Fibroblast of skin of left quadriceps (primary cell): ENCODE data around the gene TMEM222.
"Not testable (repeated sequence)": the region's sequence is repeated elsewhere in the genome, so short reads cannot be mapped to it uniquely, and the experiment has no call there.

Experiments
- DNase-seq, 2 experiments: peaks; one replicate each; pipeline ENCODE4 v3.0.0-alpha.2; 2013; ENCODE audit warnings: low read depth in 2 of 2

TMEM222 gene, protein sequence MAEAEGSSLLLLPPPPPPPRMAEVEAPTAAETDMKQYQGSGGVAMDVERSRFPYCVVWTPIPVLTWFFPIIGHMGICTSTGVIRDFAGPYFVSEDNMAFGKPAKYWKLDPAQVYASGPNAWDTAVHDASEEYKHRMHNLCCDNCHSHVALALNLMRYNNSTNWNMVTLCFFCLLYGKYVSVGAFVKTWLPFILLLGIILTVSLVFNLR

DNA sequence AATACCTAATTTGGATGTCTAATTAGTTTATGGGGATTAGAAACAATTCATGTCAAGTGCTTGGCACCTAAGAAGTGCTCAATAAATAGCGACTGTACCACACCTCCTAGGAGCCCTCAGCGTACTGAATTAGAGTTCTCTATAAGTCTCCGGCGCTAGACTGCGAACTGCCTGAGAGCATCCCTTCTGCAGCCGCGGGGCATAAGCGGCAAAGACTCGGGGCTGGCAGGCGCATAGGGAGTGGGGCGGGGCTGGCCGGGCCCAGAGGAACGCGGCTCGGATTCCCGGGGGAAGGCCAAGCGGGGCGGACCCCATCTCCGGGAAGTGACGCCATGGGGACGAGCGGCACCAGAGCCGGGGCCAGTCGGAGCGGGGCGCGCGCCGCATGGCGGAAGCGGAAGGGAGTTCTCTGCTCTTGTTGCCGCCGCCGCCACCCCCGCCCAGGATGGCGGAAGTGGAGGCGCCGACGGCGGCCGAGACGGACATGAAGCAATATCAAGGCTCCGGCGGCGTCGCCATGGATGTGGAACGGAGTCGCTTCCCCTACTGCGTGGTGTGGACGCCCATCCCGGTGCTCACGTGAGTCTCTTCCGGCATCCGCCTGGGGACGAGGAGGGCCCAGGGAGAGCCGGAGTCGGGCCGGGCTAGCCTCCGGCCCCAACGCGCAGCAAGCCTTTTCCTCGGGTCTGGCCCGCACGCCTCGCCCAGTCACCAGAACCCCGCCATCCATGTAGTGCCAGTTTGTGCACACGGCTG lies at the start of gene TMEM222:
Gene TMEM222 (plus strand): TSS at position 351 of the 756 bp plus-strand sequence. CDS start 35 bp downstream, at position 386.
- peak; percentile 93 to 94 for DNase-seq

DNA sequence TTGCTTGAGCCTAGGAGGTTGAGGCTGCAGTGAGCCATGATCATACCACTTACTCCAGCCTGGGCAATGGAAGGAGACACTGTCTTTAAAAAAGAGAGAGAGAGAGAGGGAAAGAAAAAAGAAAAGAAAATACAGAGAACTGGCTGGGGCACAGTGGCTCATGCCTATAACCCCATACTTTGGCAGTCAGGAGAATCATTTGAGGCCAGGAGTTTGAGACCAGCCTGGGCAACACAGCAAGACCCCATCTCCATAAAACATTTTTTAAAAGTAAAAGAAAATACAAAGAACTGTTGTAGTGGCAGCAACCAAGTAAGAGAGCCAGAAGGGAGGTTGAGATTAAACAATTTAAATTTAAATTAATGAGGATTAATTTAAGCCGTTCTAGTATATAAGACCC lies 47.8 kb upstream of the TMEM222 start:
- no peak for DNase-seq

DNA sequence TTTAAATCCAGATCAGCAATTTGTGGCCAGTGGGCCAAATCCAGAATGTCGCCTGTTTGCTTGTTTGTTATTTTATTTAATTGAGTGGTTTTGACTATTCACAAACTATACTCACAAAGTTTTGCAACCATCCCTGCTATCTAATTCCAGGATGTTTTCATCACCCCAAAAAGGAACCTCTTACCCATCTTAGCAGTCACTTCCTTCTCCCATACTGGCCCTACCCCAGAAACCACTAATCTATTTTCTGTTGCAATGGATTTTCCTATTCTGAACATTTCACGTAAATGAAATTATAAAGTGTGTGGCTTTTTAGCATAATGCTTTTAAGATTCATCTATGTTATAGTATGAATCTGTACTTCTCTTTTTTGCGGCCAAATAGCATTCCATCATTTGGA lies 46.3 kb upstream of the TMEM222 start:
- no peak for DNase-seq

DNA sequence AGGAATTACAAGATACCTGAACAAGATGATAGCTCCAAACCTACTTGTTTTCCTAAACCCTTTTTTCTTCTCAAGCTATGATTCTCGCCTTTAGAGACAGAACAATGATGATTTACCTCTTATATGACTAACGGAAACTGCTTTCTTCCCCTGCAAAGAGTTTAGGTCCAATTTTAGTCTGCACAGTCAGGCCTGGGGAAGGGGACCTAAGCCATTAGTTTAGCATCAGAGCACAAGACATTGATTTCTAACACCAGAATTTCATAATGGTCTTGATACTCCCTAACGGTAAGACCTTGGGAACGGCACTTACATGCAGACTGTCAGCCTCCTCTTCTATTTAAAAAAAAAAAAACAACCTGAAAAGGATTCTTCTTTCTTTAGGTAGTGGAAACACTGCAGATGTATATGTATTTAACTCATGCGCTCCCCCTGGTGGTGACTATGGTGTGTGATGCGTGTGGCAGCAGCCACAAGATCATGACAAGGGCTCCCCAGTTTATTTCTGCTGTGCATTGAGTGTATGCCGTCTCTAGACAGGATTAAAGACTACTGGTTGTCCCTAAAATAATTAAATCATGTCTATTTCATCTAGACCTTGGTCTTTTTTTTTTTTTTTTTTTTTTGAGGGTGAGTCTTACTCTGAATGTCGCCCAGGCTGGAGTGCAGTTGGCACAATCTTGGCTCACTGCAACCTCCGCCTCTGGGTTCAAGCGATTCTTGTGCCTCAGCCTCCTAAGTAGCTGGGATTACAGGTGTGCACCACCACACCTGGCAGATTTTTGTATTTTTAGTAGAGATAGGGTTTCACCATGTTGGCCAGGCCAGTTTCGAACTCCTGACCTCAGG lies 37.3 kb upstream of the TMEM222 start:
- DNase-seq = peak; percentile 49

DNA sequence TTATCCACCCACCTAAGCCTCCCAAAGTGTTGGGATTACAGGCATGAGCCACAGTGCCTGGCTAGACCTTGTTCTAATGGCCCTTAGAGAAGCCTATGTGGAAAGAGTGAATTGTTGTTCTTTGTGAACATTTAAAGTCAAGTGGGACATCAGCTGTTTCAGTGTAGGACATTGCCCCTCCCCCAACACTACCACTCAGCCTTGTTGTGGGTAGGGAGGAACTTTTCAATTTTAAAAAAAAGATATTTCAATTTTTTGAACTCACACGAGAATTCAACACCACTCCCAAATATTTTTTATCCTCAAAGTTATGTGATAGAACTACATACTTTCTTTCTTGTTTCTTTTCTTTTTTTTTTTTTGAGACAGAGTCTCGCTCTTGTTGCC lies 36.7 kb upstream of the TMEM222 start:
- no peak for DNase-seq

DNA sequence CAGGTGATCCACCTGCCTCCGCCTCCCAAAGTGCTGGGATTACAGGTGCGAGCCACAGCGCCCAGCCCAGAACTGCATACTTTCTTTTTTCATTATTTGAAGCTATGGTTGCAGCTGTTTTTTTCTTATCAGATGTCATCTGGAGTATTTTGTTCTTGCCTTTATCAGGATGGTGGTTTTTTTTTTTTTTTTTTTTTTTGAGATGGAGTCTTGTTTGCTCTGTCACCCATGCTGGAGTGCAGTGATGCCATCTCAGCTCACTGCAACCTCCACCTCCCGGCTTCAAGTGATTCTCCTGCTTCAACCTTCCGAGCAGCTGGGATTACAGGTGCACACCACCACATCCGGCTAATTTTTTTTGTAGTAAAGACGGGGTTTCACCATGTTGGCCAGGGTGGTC lies 36.1 kb upstream of the TMEM222 start:
- not testable (repeated sequence) for DNase-seq

DNA sequence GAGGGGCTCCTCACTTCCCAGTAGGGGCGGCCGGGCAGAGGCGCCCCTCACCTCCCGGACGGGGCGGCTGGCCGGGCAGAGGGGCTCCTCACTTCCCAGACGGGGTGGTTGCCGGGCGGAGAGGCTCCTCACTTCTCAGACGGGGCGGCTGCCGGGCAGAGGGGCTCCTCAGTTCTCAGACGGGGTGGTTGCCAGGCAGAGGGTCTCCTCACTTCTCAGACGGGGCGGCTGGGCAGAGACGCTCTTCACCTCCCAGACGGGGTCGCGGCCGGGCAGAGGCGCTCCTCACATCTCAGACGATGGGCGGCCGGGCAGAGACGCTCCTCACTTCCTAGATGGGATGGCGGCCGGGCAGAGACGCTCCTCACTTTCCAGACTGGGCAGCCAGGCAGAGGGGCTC lies 32.8 kb upstream of the TMEM222 start:
- not testable (repeated sequence) for DNase-seq

DNA sequence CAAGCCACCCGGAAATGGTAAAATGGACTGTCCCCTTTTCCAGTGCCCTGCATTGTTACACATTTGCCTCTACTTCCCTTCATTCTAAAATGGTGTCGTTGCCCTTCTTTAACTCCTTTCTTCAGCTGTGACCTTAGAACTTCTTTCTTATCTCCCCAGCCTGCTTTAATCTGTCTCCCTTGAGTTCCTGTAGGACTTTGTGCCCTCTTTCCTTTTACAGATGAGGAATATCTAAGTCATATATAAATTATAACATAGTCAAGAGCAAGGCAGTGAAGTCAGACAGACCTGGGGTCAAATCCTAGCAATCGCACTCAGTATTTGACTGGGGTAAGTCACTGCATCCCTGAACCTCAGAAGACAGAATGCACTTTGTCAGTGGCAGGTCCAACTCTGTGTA lies 31.4 kb upstream of the TMEM222 start:
- DNase-seq = no peak

DNA sequence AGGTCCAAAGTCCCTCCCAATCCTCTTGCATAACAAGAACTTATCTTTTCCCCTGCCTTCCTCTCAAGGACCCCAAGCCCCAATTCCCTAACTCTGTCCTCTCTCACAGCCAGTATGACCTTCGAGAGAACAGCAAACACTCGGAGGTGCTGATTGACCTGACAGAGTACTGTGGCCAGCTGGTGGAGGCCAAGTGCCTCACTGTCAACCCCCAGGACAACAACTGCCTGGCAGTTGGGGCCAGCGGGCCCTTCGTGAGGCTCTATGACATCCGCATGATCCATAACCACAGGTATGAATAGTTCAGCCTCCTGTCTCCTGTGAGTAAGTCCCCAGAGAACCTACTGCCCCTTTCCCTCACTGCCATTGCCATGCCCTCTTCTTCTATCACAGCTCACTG lies 29.9 kb upstream of the TMEM222 start:
- no peak for DNase-seq

DNA sequence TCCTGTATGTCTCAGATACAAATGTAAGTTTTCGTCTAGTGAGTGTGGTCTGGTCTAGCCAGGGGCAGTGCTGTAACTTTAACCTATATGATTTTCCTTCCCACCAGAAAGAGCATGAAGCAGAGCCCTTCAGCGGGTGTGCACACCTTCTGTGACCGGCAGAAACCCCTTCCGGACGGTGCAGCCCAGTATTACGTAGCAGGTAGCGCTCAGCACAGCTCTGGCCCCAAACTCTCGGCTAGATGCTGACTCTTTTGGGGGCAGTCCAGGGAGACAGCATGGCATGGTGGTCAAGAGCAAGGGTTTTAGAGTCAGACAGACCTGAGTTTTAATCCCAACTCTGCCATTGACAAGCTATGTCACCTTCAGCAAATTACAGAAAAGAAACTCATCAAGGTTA lies 28.0 kb upstream of the TMEM222 start:
- no peak for DNase-seq

DNA sequence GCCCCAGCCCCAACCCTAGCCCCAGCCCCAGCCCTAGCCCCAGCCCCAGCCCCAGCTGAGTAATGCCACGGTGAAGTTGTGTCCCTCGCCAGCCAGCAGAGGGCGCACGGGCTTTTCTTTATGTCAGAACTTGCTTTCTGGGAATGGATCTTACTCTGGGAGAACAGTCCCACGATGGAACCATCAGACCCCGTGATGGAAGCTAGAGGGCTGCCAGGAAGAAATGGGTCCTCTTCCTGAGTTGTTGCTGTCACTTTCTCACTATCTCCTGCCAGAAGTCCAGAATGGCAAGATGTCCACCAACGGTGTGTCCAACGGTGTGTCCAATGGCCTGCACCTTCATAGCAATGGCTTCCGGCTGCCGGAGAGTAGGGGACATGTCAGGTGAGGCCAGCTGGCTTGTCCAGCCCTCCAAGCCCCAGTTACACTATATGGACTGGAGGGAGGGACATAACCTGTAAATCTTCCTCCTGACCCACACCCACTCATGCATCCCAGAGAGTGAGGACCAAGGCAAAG lies 25.1 kb upstream of the TMEM222 start:
- peak; percentile 20 to 30 for DNase-seq

DNA sequence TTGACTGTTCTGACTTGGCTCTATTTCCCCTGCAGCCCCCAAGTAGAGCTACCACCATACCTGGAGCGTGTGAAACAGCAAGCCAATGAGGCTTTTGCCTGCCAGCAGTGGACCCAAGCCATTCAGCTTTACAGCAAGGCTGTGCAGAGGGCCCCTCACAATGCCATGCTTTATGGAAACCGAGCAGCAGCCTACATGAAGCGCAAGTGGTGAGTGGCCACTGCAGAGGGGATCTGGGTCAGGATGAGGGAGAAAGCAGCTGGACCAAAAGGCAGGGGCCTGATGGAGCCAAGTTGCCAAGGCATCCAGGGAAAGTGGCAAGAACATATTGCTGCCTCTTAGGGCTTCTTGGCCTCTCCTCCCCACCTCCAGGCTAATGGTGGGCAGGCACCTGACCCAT lies 24.1 kb upstream of the TMEM222 start:
- DNase-seq = no peak

DNA sequence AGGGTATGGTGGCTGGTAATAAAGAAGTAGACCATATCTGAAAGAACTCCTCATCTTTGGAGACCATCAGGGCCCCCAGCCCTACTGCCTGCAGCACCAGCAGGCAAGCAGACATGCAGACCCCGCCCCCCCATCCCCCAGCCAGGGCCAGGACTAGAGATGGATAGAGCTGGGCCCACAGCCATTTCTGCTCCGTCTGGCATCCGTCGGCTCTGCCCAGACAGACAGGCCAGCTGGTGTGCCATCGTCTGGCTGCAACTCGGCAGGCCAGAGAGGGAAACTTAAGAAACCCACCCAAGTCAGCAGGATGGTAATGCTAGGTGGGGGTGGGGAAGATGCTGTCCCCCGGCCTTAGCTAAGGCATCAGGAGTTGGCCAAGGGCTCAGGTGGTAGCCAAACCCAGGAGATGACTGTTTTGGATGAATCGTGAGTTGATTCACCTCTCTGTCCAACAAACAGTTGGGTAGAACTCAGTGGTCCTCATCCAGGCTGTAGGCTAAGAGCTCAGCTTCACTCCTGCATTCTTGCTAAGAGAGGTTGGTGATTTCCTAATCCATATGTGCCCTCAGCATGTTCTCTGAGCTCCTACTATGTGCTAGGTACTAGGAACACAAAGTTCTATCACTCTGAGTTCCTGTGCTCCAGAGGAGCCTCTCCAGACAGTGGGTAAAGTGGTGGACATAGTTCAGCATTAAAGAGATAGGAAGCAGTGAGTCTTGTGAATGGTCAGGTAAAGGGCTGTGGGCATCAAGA lies 23.2 kb upstream of the TMEM222 start:
- DNase-seq = no peak

DNA sequence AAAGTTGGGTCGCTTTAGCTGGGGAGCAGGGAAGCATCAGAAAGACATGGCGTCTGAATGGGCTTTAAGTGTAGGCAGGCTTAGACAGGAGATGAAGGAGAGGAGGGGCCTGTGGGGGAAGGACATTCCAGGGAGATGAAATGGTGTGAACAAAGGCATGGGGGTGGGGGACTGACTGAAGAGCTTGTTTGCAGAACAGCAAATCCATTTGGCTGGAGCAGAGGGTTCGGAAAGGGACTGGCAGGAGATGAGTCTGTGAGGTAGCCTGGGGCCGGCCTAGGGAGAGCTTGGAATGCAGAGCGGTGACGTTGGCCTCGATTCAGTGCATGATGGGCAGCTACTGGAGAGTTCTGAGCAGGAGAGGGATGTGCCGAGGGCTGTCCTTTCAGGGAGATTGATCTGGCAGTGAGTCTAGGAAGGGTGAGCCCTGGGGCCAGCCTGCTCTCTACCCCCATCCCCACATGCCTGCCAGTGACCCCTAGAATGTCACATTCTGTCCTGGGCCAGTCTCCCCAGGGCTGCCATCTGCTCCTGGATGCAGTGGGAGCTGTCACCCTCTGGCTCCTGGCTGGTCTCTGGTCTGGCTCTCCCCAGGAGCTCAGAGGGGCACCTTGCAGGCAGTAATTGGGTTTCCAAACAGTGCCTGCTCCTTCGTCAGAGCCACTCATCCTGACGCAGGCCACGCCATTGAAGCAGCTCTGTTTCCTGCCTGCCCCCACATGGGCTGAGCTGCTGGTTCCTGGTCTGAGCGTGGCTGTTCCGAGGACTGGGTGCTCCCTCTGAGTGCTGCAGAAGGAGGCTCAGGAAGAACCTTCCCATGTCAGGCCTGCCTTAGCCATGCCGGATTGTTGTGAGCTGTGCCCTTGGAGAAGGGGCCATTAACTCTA lies 22.3 kb upstream of the TMEM222 start:
- DNase-seq = peak; percentile 98 to 99

DNA sequence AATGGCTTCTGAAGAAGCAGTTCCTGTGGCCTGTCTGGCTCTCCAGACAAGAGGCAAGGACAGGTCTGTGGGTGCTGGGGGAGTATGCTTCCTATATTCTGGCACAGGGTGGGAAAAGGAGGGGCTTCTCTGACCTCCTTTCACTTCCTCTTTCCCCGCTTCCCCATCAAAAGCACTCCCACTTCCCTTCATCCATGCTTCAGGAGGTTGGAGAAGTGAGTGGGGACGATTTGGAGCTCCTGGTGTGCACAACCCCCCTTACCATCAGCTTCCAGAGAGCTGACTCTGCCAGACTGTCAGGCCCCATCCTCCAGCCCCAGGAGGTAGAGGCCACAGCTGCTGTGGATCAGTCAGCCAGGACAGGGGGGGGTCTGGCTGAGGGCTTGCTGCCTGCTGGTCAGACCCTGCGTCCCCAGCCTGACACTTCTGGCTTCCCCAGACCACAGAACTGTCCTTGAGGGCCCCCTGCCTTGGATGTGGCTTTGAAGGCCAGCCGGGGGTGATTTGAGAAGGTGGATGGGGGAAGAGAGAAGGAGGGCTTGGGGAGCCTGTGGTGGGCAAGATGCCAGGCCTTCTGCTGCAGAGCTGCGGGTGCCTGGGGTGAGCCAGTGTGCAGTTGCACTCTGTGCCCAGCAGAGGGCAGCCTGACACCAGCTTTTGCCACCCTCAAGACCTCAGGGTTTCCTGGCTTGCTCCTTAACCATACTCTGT lies 21.5 kb upstream of the TMEM222 start:
- peak; percentile 85 to 86 for DNase-seq

DNA sequence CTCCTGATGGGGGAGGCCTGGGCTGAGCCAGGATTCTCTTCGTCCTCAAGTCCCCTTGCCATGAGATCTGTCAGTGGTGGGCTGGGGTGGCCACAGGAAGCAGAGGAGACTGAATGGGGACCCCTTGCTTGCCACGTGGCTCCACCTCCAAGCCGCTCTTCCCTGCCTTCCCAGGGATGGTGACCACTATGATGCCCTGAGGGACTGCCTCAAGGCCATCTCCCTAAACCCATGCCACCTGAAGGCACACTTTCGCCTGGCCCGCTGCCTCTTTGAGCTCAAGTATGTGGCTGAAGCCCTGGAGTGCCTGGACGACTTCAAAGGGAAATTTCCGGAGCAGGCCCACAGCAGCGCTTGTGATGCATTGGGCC lies 20.9 kb upstream of the TMEM222 start:
- no peak for DNase-seq

DNA sequence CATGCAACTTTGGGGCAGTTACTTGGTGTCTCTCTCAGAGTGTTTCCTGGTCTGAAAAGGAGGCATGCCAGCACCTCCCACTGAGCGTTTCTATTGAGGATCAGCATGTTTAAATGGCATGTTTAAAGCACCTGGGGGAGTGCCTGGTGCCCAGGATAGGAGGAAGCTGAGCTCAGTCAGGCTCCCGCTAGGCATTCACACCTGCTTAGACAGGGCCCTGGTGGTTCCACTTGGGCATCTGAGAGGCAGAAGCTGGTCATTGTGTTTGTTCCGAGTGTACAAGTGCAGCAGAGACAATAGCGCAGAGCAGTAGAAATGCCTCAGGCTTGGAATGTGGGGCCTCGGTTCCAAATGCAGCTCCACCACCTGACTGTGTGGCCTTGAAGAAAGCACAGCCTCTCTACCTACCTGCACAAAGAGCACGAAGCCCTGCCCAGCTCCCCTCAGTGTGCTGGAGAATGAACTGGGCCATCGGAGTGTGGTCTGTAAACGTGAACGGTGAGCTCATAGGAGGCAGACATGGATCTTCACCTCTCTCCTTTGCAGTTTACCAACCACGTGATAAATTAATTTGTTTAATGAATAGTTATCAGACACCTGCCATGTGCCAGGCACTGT lies 20.3 kb upstream of the TMEM222 start:
- DNase-seq = no peak

DNA sequence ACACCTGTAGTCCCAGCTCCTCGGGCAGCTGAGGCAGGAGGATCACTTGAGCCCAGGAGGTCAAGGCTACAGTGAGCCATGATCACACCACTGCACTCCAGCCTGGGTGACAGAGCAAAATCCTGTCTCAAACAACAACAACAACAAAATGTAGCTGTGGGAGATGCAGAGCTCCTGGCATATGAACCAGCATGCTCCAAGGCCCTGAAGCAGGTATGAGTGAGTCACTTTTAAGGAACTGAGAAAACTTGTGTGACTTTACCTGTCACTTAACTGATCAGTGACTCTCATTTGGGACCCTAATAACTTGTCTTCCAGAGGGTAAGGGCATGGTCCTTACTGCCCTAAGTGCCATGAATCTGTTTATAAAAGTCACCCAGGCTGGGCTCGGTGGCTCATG lies 19.4 kb upstream of the TMEM222 start:
- DNase-seq = no peak

DNA sequence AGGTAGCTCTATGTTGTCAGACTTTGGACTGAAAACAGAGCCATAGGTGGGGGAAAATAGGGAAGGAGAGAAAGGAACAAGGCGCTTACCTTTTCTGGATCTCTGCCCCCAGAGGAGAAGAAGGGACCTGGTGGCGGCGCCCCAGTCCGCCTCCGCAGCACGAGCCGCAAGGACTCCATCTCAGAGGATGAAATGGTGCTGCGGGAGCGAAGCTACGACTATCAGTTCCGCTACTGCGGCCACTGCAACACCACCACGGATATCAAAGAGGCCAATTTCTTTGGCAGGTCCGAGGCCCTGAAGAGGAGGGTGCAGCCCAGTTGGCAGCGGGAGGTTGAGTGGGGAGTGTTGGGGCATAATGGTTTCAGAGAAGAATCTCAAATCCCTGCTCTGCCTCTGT lies 18.5 kb upstream of the TMEM222 start:
- DNase-seq = no peak

DNA sequence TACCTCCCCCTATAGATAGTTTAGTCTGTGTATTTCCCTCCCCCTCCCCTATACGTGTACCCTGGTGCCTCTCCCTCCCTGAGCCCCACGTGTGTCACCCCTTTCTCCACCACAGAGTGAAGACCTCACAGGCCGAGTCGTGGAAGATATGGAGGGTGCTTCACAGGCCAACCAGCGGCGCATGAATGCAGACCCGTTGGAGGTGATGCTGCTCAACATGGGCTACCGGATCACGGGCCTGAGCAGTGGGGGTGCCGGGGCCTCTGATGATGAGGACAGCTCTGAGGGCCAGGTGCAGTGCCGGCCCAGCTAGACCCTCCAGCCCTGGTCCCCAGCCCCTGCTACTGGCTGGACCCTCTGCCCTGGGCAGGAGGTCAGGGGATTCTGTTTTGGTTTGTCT lies 15.9 kb upstream of the TMEM222 start:
- no peak for DNase-seq
